Heart right ventricle (tissue), 16 donors: ENCODE measurements around the gene CFAP54. TPM values are rescaled to one million over a fixed set of nuclear protein-coding genes. Genes with fewer than 3 reads are reported as not detected.

Source experiments
- ATAC-seq, 8 donors: fragments of 200-7000 bp; cut with Tn5 transposase; one replicate each; pipeline ENCODE4 v1.9.1; 2020; ENCODE audit warnings: mild to moderate bottlenecking in 8 of 8, moderate library complexity in 8 of 8, moderate number of reproducible peaks in 1 of 8
- DNase-seq, 2 donors: peaks; one replicate each; pipeline ENCODE4 v3.0.0-alpha.2; 2020
- H3K27ac ChIP-seq, 10 donors: fragments of 200-600 bp; sonication (generic) in 2 of 10; one replicate each; pipeline versions ENCODE4 v1.5.0 to v1.8.0; 2020 to 2022; ENCODE audit warnings: mild to moderate bottlenecking in 3 of 10
- H3K27me3 ChIP-seq, 7 donors: fragments of 200-600 bp; one replicate each; pipeline ENCODE4 v1.8.0; 2021 to 2022; ENCODE audit warnings: mild to moderate bottlenecking in 2 of 7
- H3K36me3 ChIP-seq, 9 donors: fragments of 200-600 bp; sonication (generic) in 1 of 9; one replicate each; pipeline versions ENCODE4 v1.5.0 to v1.8.0; 2020 to 2022; ENCODE audit warnings: mild to moderate bottlenecking in 2 of 9
- H3K4me1 ChIP-seq, 9 donors: fragments of 200-600 bp; sonication (generic) in 1 of 9; one replicate each; pipeline versions ENCODE4 v1.5.0 to v1.8.0; 2020 to 2022; ENCODE audit warnings: mild to moderate bottlenecking in 4 of 9
- H3K4me3 ChIP-seq, 10 donors: fragments of 200-600 bp; sonication (generic) in 2 of 10; one replicate each; pipeline versions ENCODE4 v1.5.0 to v1.8.0; 2020 to 2022; ENCODE audit warnings: mild to moderate bottlenecking in 7 of 10, moderate library complexity in 2 of 10
- H3K9me3 ChIP-seq, 11 donors: fragments of 200-600 bp in 10 of 11; sonication (generic) in 2 of 11; one replicate each; pipeline versions ENCODE4 v1.5.0 to v1.8.0; 2013 to 2022; ENCODE audit warnings: mild to moderate bottlenecking in 2 of 11, control low read depth in 1 of 11, moderate library complexity in 1 of 11
- WGBS, 2 donors: extraction: QIAGEN DNeasy Blood & Tissue Kit; methylation state at CpG; one replicate each; pipeline ENCODE4 v1.1.7; 2013; ENCODE audit warnings: inconsistent platforms in 1 of 2; 5-methylcytosine and 5-hydroxymethylcytosine counted together
- intact Hi-C, 10 donors: fragments of 100-400 bp; cut with DNase I; formaldehyde crosslinking; loops; one replicate each; pipeline versions ENCODE4 v1.11.1 to v1.14.2; 2022
- polyA plus RNA-seq, 2 donors: library from polyadenylated mRNA; stranded (reverse); fragments of 200-250 nt; gene quantifications; one replicate each; pipeline ENCODE4 v1.2.3, GENCODE V29; 2013
- total RNA-seq, 10 donors: library from RNA; stranded (reverse); fragmentation: NEBNext Ultra II Directional in 3 of 10; extraction: Animal tissue kit (Norgen Biotek cat#: 25700) in 3 of 10; gene quantifications; one replicate each; pipeline versions ENCODE4 v1.2.1 to v1.2.4, GENCODE V29; 2021 to 2023
- TF ChIP-seq, protein P1 (sequence below), 9 donors: fragments of 200-600 bp; sonication (generic) in 2 of 9; IDR thresholded peaks; one replicate each; pipeline versions ENCODE4 v1.5.0 to v1.8.0; 2021 to 2022; ENCODE audit warnings: antibody characterized with exemption in 9 of 9, mild to moderate bottlenecking in 5 of 9, moderate library complexity in 1 of 9
- donor health status: Arrhythmogenic right ventricular cardiomyopathy.
- donor health status: ischemic (EF 13 %, LVEDD 7.1; RV severe dilation, severe dysfunction).
- donor health status: healthy with polysubstance abuse.
- donor health status: DM: no; HTN: yes; CAD: no.
- donor health status: DM: no; HTN: no; CAD: no.
- donor health status: ischemic (EF 25% LVEDD 6.9; RV normal size, moderate dysfunction).
- donor health status: ischemic (EF 25% LVEDD 5.7; RV mildly dilated, moderate dysfunction).
- donor health status: healthy.
- donor health status: DM: yes; HTN: yes; CAD: no.
- donor health status: Ischemic cardiomyopathy.
- donor health status: ischemic (EF 35%, LVEDD 5.7; RV mildly dilated, moderate dysfunction).
- donor health status: nonischemic (EF 11% LVEDD 7.7; RV severe dilation, severe dysfunction).
- donor health status: DM: yes; HTN: yes; CAD: no.
- donor health status: PGD.
- donor health status: ischemic (EF 29% LVEDD 5.4; RV normal size, mild dysfunction).
- donor health status: nonischemic (EF 23%, LVEDD 6.1; RV moderate dilation, normal function).

CFAP54 gene
- total and polyA plus RNA-seq, 12 donors: 0.07 to 0.35 (median 0.21) TPM; not detected in 2

DNA sequence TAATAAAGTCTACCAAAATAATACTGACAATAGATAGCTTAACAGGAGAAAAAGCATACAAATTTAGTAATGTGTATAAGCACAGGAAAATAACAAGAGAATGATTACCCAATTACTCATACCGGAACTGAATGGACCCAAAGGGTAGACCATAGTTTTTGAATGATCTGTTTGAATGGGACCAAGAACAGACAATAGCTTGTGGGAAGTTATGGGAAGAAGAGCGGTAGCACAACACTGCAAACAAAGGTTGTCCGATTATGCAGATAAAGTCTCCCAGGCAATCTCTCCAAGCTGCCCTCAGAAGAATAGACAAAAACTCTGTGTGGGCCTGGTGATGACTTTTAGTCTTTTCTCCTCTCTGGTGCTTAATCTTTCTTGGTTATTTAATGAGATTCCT, 321.1 kb downstream of the CFAP54 start:
- Histone ChIP-seq H3K4me1 (no peaks in the 10 kb centered on the region), H3K36me3 (no peaks in the 10 kb centered on the region), H3K27ac (no peak overlapping the region), H3K9me3 (peaks cover 0 to 14% (median 0%) of the 10 kb centered on the region in 11 donors), H3K27me3 (no peaks in the 10 kb centered on the region), H3K4me3 (no peak overlapping the region)
- DNase-seq (no peak), ATAC-seq (no peak)
- 90 to 95% methylated on average over 3 of the region's 3 CpGs for WGBS, 2 donors
- TF ChIP-seq, protein P1, sequence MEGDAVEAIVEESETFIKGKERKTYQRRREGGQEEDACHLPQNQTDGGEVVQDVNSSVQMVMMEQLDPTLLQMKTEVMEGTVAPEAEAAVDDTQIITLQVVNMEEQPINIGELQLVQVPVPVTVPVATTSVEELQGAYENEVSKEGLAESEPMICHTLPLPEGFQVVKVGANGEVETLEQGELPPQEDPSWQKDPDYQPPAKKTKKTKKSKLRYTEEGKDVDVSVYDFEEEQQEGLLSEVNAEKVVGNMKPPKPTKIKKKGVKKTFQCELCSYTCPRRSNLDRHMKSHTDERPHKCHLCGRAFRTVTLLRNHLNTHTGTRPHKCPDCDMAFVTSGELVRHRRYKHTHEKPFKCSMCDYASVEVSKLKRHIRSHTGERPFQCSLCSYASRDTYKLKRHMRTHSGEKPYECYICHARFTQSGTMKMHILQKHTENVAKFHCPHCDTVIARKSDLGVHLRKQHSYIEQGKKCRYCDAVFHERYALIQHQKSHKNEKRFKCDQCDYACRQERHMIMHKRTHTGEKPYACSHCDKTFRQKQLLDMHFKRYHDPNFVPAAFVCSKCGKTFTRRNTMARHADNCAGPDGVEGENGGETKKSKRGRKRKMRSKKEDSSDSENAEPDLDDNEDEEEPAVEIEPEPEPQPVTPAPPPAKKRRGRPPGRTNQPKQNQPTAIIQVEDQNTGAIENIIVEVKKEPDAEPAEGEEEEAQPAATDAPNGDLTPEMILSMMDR (IDR thresholded peaks at IDR 0.05): no peak
- intact Hi-C loops: no loop called here

DNA sequence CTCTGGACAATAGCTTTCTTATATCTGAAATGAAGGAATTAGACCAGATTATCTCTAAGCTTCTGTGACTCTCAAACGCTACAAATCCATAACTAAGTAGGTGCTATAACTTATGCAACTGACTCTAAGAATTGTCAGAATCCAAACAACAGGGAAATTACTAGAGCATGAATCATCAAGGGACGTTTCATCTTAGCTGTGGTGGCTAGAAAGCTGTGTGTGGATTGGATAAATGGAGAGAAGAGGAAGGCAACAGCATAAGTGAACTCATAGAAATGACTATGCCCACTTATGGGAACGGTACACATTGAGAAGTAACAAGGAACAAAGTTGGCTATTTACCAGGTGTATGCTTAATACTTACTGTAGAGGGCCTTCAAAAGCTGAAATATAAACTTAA, 321.7 kb downstream of the CFAP54 start:
- 63 to 67% methylated on average over 3 of the region's 3 CpGs for WGBS, 2 donors
- TF ChIP-seq, protein P1 (IDR thresholded peaks at IDR 0.05): no peak
- intact Hi-C loops: no loop called here
- no peak for ATAC-seq
- Histone ChIP-seq H3K4me1 (no peaks in the 10 kb centered on the region), H3K9me3 (peaks cover 0 to 12% (median 0%) of the 10 kb centered on the region in 11 donors), H3K36me3 (no peaks in the 10 kb centered on the region), H3K27me3 (no peaks in the 10 kb centered on the region), H3K27ac (no peak overlapping the region), H3K4me3 (no peak overlapping the region)
- no peak for DNase-seq

DNA sequence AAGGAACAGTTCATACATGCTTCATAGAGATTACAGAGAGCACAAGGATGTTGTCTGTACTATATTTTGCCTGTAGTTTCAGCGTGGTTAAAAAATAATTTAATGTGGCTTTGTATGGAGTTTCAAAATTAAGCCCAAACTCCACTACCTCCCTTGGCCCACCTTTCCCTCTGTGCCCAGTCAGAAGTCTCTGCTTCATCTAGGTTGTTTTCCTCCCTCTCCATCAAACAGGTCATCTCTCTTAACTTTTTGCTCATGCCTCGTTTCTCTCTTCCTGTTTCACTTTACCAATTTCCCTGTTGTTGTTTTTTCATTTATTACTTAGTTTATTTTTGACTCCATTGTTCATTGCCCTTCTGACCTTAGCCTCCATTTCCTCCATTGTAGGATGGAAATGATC, 322.8 kb downstream of the CFAP54 start:
- H3K4me3 ChIP-seq: no peak overlapping the region
- WGBS, 2 donors: 45 to 57% methylated on average over 2 of the region's 2 CpGs
- no peak overlapping the region for H3K27ac ChIP-seq
- TF ChIP-seq, protein P1 (IDR thresholded peaks at IDR 0.05): no peak
- no peak for DNase-seq
- no peaks in the 10 kb centered on the region for H3K27me3 ChIP-seq
- peaks cover 0 to 9% (median 0%) of the 10 kb centered on the region in 11 donors for H3K9me3 ChIP-seq
- no peak for ATAC-seq
- no peaks in the 10 kb centered on the region for H3K36me3 ChIP-seq
- H3K4me1 ChIP-seq: no peaks in the 10 kb centered on the region
- intact Hi-C loops: no loop called here

DNA sequence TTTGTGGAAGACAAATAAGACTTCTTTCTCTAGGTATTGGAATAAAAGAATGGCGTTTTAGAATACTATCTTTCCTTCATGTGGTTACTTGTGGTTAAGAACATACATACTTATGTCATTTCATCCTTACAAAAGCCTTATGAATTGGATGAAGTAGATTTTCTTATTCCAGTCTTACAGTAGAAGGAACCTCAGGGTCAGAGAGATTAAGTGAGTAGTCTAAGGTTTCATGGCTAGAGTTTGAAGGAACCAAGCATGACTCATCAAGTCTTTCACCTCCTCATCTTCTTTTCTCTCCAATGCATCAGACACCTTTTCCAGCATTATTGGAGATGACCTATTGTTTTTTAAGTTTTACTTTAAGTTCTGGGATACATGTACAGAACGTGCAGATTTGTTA, 324.8 kb downstream of the CFAP54 start:
- no peak overlapping the region for H3K27ac ChIP-seq
- H3K4me3 ChIP-seq: no peak overlapping the region
- 82 to 87% methylated on average over 2 of the region's 2 CpGs for WGBS, 2 donors
- TF ChIP-seq, protein P1 (IDR thresholded peaks at IDR 0.05): no peak
- ATAC-seq: no peak
- intact Hi-C loops: no loop called here
- peaks cover 0 to 1% (median 0%) of the 10 kb centered on the region in 11 donors for H3K9me3 ChIP-seq
- no peak for DNase-seq
- H3K36me3 ChIP-seq: no peaks in the 10 kb centered on the region
- H3K4me1 ChIP-seq: no peaks in the 10 kb centered on the region
- no peaks in the 10 kb centered on the region for H3K27me3 ChIP-seq
